Measurements from ENCODE around the gene HEATR3.
"Not testable (repeated sequence)": the region's sequence is repeated elsewhere in the genome, so short reads cannot be mapped to it uniquely, and the experiment has no call there.

Gene HEATR3

GRCh38 chr16:50102051-50102746, 36.4 kb downstream of the HEATR3 start:
- DNase-seq: no peak

- no peak for DNase-seq
Measured at GRCh38 chr16:50103764-50104163, 38.0 kb downstream of the HEATR3 start.

GRCh38 chr16:50114357-50115129, 48.8 kb downstream of the HEATR3 start:
- DNase-seq: no peak

- DNase-seq: no peak
Measured at GRCh38 chr16:50120711-50121110, 54.9 kb downstream of the HEATR3 start.

- DNase-seq: no peak
Measured at GRCh38 chr16:50121278-50121677, 55.5 kb downstream of the HEATR3 start.

GRCh38 chr16:50121721-50122445, 56.1 kb downstream of the HEATR3 start:
- DNase-seq: peak; percentile 54

GRCh38 chr16:50123417-50123816, 57.6 kb downstream of the HEATR3 start:
- no peak for DNase-seq

GRCh38 chr16:50124769-50125168, 59.0 kb downstream of the HEATR3 start:
- no peak for DNase-seq

GRCh38 chr16:50126183-50126582, 60.4 kb downstream of the HEATR3 start:
- DNase-seq: no peak

GRCh38 chr16:50132571-50132970, 66.8 kb downstream of the HEATR3 start:
- not testable (repeated sequence) for DNase-seq

GRCh38 chr16:50133214-50133613, 67.4 kb downstream of the HEATR3 start:
- DNase-seq: no peak

- no peak for DNase-seq
Measured at GRCh38 chr16:50136399-50136798, 70.6 kb downstream of the HEATR3 start.

- no peak for DNase-seq
Measured at GRCh38 chr16:50137268-50137667, 71.5 kb downstream of the HEATR3 start.

- no peak for DNase-seq
Measured at GRCh38 chr16:50139580-50139979, 73.8 kb downstream of the HEATR3 start.

- DNase-seq: no peak
Measured at GRCh38 chr16:50144211-50144610, 78.4 kb downstream of the HEATR3 start.

GRCh38 chr16:50146479-50147435, 81.0 kb downstream of the HEATR3 start:
- no peak for DNase-seq

- no peak for DNase-seq
Measured at GRCh38 chr16:50151322-50151721, 85.6 kb downstream of the HEATR3 start.

GRCh38 chr16:50151756-50152155, 86.0 kb downstream of the HEATR3 start:
- DNase-seq: peak; percentile 49

- DNase-seq: peak; percentile 87
Measured at GRCh38 chr16:50152351-50152806, 86.6 kb downstream of the HEATR3 start.

GRCh38 chr16:50152807-50153595, 87.2 kb downstream of the HEATR3 start, which contains the start of gene TENT4B:
Gene TENT4B, plus strand, starts transcription at chr16:50153306. Its CDS starts 316 bp downstream, at chr16:50153622.
- DNase-seq: peak; percentile 89

All from stimulated activated CD4-positive, alpha-beta T cell treated with anti-CD3 and anti-CD28 coated beads, Interleukin-15, amount 100 ng/mL, for 24 hours (primary cell).